ENCODE data around the gene UTP18.

DNA sequence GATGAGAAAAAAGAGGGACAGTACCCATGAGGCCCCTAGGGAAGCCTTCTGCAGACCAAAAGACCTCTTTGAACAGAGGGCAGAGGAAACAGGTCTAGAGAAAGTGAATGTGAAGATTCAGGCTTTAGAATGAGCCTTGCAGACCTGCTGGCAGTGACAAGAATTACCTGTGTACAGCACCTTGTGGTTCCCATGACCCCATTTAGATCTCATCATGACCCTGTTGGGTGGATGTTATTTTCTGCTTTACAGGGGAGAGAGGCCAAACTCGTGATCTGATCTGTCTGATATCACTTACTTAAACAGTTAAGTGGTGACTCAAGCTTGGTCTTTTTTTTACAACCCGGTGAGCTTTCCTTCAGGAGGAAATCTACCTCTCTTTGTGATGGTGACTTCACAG lies 81.9 kb downstream of the UTP18 start:
- TF ChIP-seq, protein P1, sequence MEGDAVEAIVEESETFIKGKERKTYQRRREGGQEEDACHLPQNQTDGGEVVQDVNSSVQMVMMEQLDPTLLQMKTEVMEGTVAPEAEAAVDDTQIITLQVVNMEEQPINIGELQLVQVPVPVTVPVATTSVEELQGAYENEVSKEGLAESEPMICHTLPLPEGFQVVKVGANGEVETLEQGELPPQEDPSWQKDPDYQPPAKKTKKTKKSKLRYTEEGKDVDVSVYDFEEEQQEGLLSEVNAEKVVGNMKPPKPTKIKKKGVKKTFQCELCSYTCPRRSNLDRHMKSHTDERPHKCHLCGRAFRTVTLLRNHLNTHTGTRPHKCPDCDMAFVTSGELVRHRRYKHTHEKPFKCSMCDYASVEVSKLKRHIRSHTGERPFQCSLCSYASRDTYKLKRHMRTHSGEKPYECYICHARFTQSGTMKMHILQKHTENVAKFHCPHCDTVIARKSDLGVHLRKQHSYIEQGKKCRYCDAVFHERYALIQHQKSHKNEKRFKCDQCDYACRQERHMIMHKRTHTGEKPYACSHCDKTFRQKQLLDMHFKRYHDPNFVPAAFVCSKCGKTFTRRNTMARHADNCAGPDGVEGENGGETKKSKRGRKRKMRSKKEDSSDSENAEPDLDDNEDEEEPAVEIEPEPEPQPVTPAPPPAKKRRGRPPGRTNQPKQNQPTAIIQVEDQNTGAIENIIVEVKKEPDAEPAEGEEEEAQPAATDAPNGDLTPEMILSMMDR (IDR thresholded peaks at IDR 0.05): no peak
- no peak for TF ChIP-seq POLR2A (IDR thresholded peaks at IDR 0.05)

Measured in sigmoid colon (tissue), 3 donors.